Suppressor macrophage treated with lipopolysaccharide for 1 hour (primary cell): ENCODE measurements around the gene DNAJC3.
A peak's percentile ranks its signal among the peaks of the same experiment; 100 is the strongest.
"Not testable (repeated sequence)": the region's sequence is repeated elsewhere in the genome, so short reads cannot be mapped to it uniquely, and the experiment has no call there.

ENCODE experiments used
- DNase-seq, 3 donors: peaks; one replicate each; pipeline ENCODE4 v3.0.0-alpha.2; 2020 to 2022

Gene DNAJC3

DNA sequence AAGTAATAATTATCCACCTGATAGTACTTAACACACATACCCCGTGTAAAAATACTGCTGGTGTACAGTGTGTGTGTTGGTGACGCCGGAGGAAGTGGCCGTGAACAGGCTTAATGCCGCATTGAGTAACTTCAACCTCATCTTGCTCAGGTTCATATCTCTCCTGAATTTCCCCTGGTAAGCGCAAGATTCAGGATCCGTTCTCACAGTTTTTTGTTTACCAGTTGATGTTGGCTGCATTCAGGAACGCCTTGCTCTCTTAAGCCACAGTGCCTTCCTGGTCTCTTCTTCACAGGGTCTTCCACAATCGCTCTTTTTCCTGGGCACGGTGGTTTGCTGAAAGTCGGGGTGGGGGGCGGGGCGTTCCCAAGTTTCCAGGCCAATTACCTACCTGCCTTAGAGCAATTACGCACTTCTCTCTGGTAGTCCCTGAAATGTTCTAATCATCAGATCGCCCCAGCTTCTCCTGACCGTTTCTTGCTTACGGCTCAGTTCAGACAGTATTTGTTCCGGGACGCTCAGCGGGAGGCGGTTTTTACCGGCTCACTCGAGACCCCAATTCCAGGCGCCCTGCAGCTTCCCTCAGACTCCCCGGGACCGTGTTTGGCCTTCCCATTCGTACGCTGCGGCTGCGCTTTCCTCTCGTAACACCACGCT is 706 bp upstream of the DNAJC3 start:
- DNase-seq: peak; percentile 50 to 56 (median 56)

DNA sequence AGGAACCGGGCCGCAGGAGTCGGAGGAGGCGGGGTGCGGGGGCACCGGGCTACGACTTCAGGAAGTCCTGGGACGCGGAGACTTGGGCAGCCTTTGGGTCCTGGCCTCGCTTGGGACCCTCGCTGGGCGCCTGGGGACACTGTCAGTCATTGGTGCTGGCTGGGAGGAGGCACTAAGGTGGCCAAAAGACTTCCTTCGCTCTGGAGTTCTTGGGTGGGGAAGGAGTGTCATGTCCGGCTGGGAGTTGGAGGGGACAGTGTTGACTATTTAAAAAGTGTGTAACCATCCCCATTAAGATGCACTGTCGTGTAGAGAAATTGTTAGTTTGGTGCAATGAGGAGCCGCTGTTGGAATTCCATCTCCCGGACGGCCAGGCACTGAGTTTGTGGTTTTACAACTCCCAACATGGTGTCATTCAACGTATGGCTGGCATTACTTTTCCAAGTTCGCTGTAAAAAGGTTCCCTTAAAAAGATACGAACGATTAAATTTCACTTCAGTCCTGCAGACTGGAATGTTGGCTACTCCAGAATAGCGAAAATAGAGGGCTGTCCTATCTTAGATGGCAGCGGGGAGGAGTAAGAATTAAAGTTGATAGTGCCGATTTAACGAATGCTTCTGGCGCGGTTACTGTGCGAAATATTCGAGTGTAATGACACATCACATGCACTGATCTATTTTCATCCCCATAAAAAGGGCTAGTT is 776 bp downstream of the DNAJC3 start:
- peak; percentile 24 to 41 (median 32) for DNase-seq

DNA sequence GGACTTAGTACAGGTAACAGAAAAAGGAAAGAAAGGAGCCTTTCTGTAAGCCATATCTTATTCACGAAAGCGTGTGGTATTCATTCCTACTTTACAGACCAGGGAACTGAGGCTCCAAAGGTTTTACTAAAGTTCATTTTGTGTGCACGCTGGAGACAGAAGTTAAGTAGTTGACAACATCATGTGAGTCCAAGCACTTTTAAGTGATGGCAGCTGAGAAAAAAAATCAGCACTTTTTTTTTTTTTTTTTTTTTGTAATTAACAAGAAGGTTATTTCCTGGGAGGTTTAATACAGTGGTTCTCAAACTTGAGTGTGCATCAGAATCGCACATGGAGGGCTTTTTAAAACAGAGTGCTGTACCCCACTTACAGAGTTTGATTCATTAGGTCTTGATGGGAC is 2.0 kb downstream of the DNAJC3 start:
- no peak for DNase-seq

DNA sequence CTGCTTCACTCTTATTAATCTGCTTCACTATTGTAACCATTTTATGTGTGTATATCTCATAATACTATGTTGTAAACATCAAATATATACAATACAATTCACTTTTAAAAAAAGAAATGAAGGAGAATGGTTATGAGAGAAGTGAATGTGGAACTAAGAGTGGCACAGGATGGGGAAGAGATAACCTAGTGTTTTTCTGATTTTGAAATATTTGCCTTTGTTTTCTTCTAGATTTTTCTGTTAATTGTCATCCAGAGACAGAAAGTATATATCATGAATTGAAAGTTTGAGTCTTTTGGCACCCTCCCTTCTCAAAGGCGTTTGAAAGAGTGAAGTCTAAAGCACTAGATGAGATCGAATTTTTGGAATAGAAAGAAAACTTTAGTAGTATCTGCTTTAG is 2.8 kb downstream of the DNAJC3 start:
- peak in 1 of 3 donors; percentile 33 for DNase-seq

DNA sequence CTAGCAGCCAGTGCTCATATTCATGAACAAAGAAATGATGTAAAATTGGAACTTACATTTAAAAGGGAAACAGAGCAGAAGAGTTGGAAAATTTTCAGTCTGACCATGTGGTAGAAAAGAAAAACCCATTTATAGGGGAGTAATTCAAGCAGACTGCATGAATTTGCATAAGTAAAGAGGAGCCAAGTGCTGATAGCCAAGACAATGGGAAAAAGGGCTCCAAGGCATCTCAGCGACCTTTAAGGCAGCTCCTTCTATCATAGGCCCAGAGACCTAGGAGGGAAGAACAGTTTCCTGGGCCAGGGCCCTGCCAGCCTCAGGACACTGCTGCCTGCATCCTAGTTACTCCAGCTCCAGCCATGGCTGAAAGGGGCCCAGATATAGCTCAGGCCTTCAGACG is 7.5 kb downstream of the DNAJC3 start:
- peak; percentile 64 to 87 (median 83) for DNase-seq

DNA sequence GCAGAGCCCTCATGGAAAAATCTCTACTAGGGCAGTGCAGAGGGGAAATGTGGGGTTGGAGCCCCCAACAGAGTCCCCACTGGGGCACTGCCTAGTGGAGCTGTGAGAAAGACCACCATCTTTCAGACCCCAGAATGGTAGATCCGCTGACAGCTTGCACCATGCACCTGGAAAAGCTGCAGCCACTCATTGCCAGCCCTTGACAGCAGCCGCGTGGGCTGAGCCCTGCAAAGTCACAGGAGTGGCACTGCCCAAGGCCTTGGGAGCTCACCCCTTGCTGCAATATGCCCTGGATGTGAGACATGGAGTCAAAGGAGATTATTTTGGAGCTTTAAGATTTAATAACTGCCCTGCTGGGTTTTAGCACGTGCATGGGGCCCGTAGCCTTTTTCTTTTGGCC is 8.0 kb downstream of the DNAJC3 start:
- DNase-seq: not testable (repeated sequence)

DNA sequence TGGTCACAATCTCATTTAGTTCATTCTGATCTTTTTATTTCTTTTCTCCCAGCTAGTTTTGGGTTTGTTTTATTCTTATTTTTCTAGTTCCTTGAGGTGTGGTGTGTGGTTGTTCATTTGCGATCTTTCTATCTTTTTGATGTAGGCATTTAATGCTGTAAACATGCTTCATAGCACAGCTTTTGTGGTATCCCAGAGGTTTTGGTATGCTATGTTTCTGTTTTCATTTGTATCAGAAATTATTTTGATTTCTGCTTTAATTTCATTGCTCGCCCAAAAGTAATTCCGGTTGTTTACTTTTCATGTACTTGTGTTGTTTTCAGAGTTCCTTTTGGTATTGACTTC is 12.6 kb downstream of the DNAJC3 start:
- DNase-seq: no peak

DNA sequence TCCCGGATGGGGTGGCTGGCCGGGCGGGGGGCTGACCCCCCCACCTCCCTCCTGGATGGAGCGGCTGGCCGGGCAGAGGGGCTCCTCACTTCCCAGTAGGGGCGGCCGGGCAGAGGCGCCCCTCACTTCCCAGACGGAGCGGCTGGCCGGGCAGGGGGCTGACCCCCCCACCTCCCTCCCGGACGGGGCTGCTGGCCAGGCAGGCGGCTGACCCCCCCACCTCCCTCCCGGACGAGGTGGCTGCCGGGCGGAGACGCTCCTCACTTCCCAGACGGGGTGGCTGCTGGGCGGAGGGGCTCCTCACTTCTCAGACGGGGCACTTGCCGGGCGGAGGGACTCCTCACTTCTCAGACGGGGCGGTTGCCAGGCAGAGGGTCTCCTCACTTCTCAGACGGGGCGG is 14.0 kb downstream of the DNAJC3 start:
- DNase-seq: not testable (repeated sequence)

DNA sequence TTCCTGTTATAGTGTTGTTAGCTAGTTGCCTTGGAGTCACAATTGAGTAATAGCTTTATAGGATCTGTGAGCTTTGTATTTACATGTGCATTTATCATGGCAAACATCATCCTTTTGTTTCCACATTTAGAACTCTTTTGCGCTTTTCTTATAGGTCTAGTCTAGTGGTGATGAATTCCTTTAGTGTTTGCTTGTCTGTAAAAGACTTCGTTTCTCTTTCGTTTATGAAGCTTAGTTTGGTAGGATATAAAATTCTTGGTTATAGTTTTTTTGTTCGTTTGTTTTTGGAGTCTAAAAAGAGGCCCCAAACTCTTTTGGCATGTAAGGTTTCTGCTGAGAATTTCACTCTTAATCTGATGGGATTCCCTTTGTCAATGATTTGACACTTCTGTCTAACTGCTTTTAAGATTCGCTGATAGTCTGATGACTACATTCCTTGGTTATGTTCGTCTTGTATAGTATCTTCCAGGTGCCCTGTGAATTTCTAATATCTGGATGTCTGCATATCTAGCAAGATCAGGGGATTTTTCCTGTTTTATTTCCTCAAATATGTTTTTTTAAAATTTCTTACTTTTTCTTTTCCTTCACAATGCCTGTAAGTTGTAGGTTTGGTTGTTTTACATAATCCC is 20.2 kb downstream of the DNAJC3 start:
- peak in 2 of 3 donors; percentile 17 to 45 for DNase-seq

DNA sequence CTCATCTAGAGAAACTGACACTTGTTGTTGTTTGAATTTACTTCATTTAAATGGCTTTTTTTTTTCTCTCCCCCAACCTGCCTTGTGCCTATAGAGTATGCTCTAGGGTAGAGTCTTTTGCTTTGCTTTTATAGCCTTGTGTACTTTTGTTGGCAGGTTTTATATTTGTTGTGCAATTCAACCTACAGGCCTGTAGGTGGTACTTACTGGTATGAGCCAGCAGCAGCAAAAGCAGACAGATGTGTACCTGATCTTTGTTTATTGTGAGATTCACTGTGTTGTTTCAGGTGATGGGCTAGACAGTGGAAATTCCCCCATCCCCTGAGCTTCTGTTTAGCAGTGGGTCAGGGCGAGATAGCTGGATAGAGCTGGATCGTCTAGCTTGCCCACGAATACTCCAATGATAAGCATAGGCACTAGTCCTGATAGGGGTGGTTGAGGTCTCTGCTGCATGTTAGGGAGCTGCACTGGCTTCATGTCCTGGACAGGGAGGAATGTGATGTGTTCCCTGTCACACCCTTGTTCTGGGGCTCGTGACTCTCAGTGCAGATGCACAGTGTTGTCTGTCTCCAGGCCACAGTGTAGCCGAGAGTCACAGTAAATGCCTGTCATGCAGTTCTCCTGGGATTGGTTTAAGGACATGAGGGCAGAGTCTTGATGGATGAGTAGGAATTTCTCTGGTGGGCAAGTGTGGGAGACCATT is 21.3 kb downstream of the DNAJC3 start:
- no peak for DNase-seq

DNA sequence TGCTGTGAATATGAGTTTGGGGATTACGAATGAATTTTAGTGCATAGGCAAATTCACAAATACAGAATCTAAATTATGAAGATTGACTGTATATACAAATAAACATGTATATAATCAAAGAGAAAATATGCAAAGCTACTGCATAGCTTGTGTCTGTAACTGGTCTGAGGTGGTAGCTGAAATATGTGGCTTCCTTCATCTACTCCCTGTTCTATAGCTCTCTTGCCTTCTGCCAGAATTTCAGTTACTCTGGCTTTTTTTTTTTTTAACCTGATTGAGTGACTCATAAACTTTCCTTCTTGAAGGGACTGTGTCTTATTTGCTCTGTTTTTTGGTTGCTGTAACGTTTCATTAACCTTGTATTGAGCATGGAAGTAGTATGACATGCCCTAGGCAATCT is 26.6 kb downstream of the DNAJC3 start:
- peak in 2 of 3 donors; percentile 17 to 40 for DNase-seq

DNA sequence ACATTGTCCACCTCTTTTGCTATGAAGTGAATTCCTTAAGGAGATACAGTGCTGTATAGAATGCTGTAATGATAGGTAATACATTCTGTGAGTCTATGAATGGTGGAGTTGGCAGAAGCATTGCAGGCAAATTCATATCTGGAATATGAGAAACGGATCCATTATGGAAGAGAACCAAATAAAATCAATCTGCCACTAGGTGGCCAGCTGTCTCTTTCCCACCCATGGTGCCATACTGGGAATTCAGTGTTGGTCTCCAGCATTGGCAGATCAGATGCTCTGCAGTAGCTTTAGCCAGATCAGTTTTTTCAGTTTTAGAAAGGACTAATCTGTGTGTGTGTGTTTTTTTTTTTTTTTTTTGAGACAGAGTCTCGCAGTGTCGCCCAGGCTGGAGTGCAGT is 27.6 kb downstream of the DNAJC3 start:
- peak; percentile 23 to 48 (median 37) for DNase-seq

DNA sequence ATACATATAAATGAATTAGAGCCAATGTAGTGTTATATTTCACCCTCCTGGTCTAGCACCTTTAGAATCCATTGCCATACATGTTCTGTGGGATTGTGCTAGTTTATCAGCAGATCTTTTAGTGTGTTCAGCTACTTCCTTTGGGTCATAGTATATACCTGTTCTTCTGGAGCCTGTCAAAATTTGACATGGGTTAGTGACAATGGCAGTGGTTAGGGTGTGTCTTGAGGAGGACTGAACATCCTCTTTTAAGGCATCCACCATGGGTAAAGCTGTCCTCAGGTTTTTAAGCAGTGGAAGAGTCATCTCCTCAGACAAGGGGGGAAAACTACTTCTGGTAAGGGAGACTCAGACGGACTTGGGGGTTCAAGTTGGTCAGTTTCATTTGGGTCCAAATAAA is 29.4 kb downstream of the DNAJC3 start:
- DNase-seq: no peak

DNA sequence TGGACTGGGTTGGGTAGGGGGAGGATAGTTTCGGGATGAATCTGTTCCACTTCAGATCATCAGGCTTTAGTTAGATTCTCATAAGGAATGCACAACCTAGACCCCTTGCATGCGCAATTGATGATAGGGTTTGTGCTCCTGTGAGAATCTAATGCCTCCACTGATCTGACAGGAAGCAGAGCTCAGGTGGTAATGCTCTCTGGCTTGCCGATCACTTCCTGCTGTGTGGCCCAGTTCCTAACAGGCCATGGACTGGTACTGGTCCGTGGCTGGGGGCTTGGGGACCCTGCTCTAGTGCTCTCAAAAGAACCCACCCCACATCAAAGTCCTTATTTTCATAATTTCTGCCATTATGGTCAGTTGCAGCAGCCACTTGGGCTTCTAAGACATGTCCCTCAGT is 30.1 kb downstream of the DNAJC3 start:
- DNase-seq: no peak

DNA sequence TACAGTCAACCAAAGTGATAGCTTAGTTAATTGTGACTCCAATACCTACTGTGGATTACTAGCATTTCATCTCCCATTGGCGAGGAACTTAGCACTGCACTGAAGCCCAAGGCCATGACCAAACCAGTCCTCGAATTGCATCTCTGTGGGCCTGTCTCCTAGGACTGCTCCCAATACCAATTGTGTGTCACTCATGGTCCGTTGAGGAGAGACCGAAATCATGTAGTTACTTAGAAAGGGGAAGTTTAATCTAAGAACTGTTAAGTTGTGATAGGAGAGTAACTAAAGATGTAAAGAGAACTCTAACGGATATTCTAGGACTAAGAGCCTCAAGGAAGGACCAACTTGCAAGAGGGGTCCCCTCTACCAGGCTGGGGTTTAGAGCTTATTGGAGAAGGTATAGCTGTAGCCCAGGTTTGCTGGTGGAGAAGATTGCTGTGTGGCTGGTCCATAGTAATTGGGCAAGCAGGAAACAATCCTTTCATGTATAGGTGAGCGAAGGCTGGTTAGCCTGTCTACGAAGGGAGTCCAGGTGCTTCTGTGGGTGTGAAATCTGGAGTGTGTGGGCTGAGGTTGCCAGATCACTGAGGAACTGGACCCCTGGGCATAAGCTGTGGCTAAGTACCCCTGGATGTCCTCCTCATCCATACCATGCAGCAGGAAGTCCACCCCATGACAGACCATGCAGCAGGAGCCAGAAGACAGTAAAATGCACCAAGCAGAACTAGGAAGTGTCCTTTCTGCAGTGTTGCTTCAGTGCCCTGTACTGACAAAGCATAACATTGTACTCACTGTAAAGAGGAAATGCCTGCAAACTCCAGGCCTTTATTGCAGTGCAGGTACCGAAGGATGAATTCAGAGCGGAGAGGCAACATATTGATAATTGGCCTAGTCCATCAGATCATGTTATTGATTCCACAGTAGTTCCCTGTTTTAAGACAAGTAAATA is 30.8 kb downstream of the DNAJC3 start:
- peak; percentile 34 to 60 (median 56) for DNase-seq

DNA sequence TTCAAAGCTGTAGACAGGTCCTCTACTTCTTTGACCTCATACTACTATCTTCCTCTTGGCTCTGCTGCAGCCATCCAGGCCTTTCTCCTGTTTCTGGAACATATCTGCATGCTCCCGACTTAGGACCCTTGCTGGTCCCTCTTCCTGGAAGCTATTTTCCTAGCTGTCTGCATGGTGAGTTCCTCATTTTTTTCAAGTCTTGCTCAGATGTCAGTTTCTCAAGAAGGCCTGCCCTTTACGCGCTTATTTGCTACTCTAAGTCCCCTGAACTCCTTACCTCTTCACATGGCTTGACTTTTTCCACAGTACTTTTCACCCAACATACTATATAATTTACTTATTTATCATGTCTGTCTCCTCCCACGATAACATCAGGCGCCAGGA is 31.4 kb downstream of the DNAJC3 start:
- peak in 2 of 3 donors; percentile 33 to 49 for DNase-seq

DNA sequence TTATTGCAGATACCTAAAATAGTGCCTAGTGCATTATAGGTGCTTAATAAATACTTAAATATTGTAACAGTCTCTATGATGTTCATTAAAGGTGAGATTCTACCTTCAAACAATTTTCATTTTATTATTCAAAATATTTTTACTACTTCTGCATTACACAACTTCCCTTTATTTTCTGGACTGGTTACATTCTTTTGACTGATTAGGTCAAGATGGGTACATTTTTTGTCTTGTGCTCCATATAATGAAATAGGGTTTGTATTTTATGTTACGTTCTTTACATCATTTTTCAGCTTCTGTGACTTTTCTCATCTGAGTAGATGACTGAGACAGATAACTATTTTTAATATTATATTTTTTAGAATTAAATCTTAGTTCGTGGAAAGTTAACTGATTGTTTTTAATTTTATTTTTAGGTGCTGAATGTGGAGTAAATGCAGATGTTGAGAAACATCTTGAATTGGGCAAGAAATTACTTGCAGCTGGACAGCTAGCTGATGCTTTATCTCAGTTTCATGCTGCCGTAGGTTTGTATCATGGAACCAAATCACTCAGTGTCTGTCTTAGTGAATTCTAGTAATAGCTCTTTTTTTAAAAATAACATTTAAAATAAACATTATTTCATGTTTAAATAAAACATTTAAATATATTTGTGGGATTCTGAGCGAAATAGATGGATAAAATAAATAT is 32.0 kb downstream of the DNAJC3 start:
- DNase-seq: peak in 2 of 3 donors; percentile 46

DNA sequence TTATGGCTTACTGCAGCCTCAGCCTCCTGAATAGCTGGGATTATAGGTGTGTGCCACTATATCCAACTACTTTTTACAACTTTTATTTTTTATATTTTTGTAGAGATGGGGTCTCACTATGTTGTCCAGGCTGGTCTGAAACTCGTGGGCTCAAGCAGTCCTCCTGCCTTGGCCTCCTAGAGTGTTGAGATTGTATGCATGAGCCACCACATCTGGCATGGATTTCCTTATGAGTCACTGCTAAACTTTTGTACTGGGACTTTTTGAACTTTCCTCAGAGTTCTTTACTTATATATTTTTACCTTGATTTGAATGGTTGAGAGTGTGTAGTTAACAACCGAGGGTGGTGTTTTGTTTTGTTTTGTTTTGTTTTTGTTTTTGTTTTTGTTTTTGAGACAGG is 33.4 kb downstream of the DNAJC3 start:
- peak; percentile 50 to 78 (median 64) for DNase-seq

DNA sequence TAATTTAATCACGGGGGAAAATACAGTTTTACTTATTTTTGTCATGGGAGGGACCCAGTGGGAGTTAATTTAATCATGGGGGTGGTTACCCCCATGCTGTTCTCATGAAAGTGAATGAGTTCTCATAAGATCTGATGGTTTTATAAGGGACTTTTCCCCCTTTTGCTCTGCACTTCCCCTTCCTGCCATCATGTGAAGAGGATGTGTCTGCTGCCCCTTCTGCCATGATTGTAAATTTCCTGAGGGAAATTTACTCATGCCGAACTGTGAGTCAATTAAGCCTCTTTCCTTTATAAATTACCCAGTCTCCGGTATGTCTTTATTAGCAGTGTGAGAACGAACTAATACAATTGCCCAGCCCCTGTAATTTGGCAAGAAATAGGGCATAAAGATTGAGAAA is 35.9 kb downstream of the DNAJC3 start:
- DNase-seq: peak; percentile 68 to 88 (median 74)

DNA sequence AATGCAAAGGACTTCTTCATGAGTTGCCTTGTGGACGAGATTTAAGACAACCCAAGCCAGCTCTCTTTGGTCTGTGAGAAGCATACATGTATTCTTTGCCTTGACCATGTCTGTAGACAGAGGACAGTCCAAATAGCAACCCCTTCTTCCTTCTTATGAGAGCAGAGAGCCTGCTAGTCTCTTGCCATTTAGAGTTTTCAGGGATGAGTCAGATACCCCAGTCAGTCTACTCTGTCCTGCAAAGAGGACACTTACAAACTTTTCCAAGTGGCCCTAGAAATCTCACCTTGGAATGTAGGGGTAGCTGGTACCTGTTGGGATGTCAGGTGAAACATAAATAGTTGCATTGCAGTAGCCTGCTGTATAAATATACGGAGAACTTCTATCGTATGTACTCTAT is 36.7 kb downstream of the DNAJC3 start:
- DNase-seq: peak in 2 of 3 donors; percentile 29 to 43

DNA sequence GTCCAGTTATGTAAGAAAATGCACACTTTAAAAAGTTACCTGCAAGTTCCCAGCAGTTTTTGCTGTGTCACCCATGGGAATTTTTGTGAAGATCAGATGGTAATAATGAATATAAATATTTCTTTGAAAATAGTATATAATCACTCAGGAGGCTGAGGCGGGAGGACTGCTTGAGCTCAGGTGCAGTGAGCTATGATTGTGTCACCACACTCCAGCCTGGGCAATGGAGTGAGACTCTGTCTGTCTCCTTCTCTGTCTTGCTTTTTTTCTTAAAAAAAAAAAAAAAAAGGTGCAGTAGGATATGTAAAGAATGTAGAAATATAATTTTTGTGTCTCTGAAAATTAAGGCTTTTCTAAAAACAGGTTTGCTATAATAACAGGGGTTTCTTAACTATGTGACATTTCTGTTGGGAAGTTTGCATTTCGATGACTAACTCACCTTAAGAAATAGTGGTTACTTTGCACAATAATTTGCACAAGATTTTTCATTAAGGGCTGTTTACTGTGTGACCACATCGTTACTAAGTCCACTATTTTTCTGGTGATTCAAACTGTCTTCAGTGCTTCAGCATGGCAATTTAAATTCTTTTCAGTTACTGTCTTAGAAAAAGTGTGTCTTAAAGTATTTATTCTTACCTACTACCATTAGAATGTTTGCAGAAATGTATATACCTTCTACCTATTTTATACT is 37.3 kb downstream of the DNAJC3 start:
- DNase-seq: peak; percentile 58 to 93 (median 87)
